Spleen (tissue), 7 donors: ENCODE results near the gene TBC1D24.

Experiments used
- CTCF ChIP-seq, 11 experiments: fragments of 200-600 bp in 7 of 11; fragments of 450-650 bp in 4 of 11; sonication (generic) in 4 of 11; IDR thresholded peaks in 8 of 11; conservative IDR thresholded peaks in 3 of 11; 1 replicate in 7 of 11; 2 replicates in 4 of 11; pipeline versions ENCODE4 v1.4.0 to v1.8.0; 2016 to 2021; ENCODE audit warnings: antibody characterized with exemption in 11 of 11, inconsistent platforms in 4 of 11, mild to moderate bottlenecking in 1 of 11
- POLR2A ChIP-seq, 3 donors: fragments of 450-650 bp; IDR thresholded peaks; one replicate each; pipeline ENCODE4 v1.5.1; 2017; ENCODE audit warnings: antibody characterized with exemption in 3 of 3, mild to moderate bottlenecking in 1 of 3
- POLR2AphosphoS5 ChIP-seq, 3 donors: sonication (generic); formaldehyde crosslinking; IDR thresholded peaks; one replicate each; pipeline ENCODE4 v1.5.1; 2017; ENCODE audit warnings: antibody characterized with exemption in 3 of 3
- donor health status: DM: no; HTN: no; CAD: no; lungs with moderate emphysema.
- donor health status: DM: no; HTN: no; CAD: no.
- donor health status: DM: no; HTN: no; CAD: no.

GRCh38 chr16:2455081-2455845 lies 19.7 kb upstream of the TBC1D24 start:
- TF ChIP-seq POLR2A (IDR thresholded peaks at IDR 0.05) (no peak), CTCF (IDR thresholded peaks at IDR 0.05 in 8 of 11, conservative IDR thresholded peaks at IDR 0.05 in 3 of 11) (no peak), POLR2AphosphoS5 (IDR thresholded peaks at IDR 0.05) (no peak)
